Transverse colon (tissue), 4 donors: Measurements from ENCODE around the gene METAP2. TPM values are rescaled to one million over a fixed set of nuclear protein-coding genes. Genes with fewer than 3 reads are reported as not detected.

Experiments used
- DNase-seq: peaks from one replicate; pipeline ENCODE4 v3.0.0-alpha.2; 2019
- H3K27ac ChIP-seq, 4 donors: fragments of 200-600 bp; sonication (generic); 2 replicates each; pipeline ENCODE4 v1.5.1; 2016 to 2018; ENCODE audit warnings: inconsistent platforms in 4 of 4
- H3K27me3 ChIP-seq: fragments of 200-600 bp; sonication (generic); 2 replicates; pipeline ENCODE4 v1.5.1; 2017; ENCODE audit warnings: inconsistent platforms
- H3K36me3 ChIP-seq, 4 donors: fragments of 200-600 bp; sonication (generic); 2 replicates each; pipeline ENCODE4 v1.5.1; 2017 to 2019; ENCODE audit warnings: inconsistent platforms in 4 of 4
- H3K4me1 ChIP-seq, 4 donors: fragments of 200-600 bp; sonication (generic); 2 replicates each; pipeline ENCODE4 v1.5.1; 2017 to 2020; ENCODE audit warnings: inconsistent platforms in 4 of 4
- H3K4me3 ChIP-seq, 4 donors: fragments of 200-600 bp; sonication (generic); 1 replicate in 1 of 4; 2 replicates in 3 of 4; pipeline versions ENCODE4 v1.5.1 to v1.6.1; 2017 to 2019; ENCODE audit warnings: inconsistent platforms in 4 of 4
- H3K9me3 ChIP-seq, 2 donors: fragments of 200-600 bp; sonication (generic); 2 replicates each; pipeline ENCODE4 v1.5.1; 2017 to 2019; ENCODE audit warnings: inconsistent platforms in 2 of 2
- CTCF ChIP-seq, 5 experiments: fragments of 200-600 bp in 3 of 5; fragments of 450-650 bp in 2 of 5; sonication (generic) in 3 of 5; IDR thresholded peaks; 1 replicate in 2 of 5; 2 replicates in 3 of 5; pipeline ENCODE4 v1.5.1; 2016 to 2017; ENCODE audit warnings: antibody characterized with exemption in 5 of 5, inconsistent platforms in 3 of 5, mild to moderate bottlenecking in 2 of 5, moderate library complexity in 1 of 5
- EP300 ChIP-seq: sonication (generic); formaldehyde crosslinking; IDR thresholded peaks from one replicate; pipeline ENCODE4 v1.6.1; 2017; ENCODE audit warnings: antibody characterized with exemption, low read depth
- POLR2A ChIP-seq: fragments of 450-650 bp; IDR thresholded peaks from one replicate; pipeline ENCODE4 v1.6.1; 2016; ENCODE audit warnings: antibody characterized with exemption, mild to moderate bottlenecking, moderate library complexity
- POLR2AphosphoS5 ChIP-seq, 3 donors: sonication (generic); formaldehyde crosslinking; IDR thresholded peaks; one replicate each; pipeline ENCODE4 v1.6.1; 2016; ENCODE audit warnings: antibody characterized with exemption in 3 of 3
- WGBS, 2 donors: methylation state at CpG; one replicate each; pipeline ENCODE4 v1.1.5; 2018; ENCODE audit warnings: low coverage in 1 of 2; 5-methylcytosine and 5-hydroxymethylcytosine counted together
- in situ Hi-C, 4 donors: fragments of 200-750 bp; cut with MboI; loops; one replicate each; pipeline versions ENCODE4 v1.15.0 to v1.15.1; 2017; ENCODE audit warnings: low sequenced_read_pairs in 3 of 4, low pct_ligation_motif_present in 1 of 4, low pct_unique_long_range_greater_than_20kb in 1 of 4
- intact Hi-C: fragments of 100-400 bp; cut with DNase I; formaldehyde crosslinking; loops from one replicate; pipeline ENCODE4 v1.15.1; 2023; ENCODE audit warnings: low total_unique reads
- total RNA-seq, 4 donors: library from RNA; depleted of rRNA; stranded (reverse); fragments of >200 nt; gene quantifications; one replicate each; pipeline ENCODE4 v1.1.0, GENCODE V29; 2016

The METAP2 gene
- total RNA-seq, 4 donors from 2014 or later = 5.2 to 59.7 (median 42.7) TPM

DNA sequence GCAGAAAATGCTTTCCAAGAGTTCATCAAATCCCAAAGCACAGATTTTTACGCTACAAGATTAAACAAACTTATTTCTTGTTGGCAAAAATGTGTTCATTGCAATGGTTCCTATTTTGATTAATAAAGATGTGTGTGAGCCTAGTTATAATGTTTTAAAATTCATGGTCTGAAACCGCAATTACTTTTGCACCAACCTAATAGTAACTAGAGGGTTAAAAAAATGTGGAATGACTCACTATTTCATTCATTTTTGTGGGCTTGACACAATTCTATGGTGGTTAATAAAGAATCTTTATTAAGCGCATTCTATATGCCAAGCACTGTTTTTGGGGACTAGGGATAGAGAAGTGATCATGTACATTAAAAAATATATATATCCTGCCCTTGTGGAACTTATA is 38.6 kb upstream of the METAP2 start:
- H3K27me3 ChIP-seq = no peaks in the 10 kb centered on the region
- intact Hi-C loops (no loop called here), in situ Hi-C loops (no loop called here)
- H3K9me3 ChIP-seq = no peaks in the 10 kb centered on the region
- DNase-seq = no peak
- no peaks in the 10 kb centered on the region for H3K4me1 ChIP-seq
- no peak overlapping the region for H3K27ac ChIP-seq
- 92 to 96% methylated on average over 3 of the region's 3 CpGs for WGBS, 2 donors
- H3K36me3 ChIP-seq = no peaks in the 10 kb centered on the region
- TF ChIP-seq POLR2A = no peak
- no peak for TF ChIP-seq CTCF (IDR thresholded peaks at IDR 0.05)
- TF ChIP-seq POLR2AphosphoS5 (IDR thresholded peaks at IDR 0.05) = no peak
- no peak for TF ChIP-seq EP300
- no peak overlapping the region for H3K4me3 ChIP-seq

GRCh38 chr12:95437565-95437964 is 36.4 kb upstream of the METAP2 start:
- H3K36me3 ChIP-seq = no peaks in the 10 kb centered on the region
- H3K27ac ChIP-seq = no peak overlapping the region
- no peaks in the 10 kb centered on the region for H3K4me1 ChIP-seq
- in situ Hi-C loops (no loop called here), intact Hi-C loops (no loop called here)
- H3K9me3 ChIP-seq = no peaks in the 10 kb centered on the region
- no peaks in the 10 kb centered on the region for H3K27me3 ChIP-seq
- no peak overlapping the region for H3K4me3 ChIP-seq
- DNase-seq = no peak
- no peak for TF ChIP-seq CTCF (IDR thresholded peaks at IDR 0.05)
- TF ChIP-seq POLR2A = no peak
- TF ChIP-seq POLR2AphosphoS5 (IDR thresholded peaks at IDR 0.05) = no peak
- TF ChIP-seq EP300 = no peak
- WGBS, 2 donors = 44 to 67% methylated on average over 2 of the region's 2 CpGs

- Histone ChIP-seq H3K27me3 (no peaks in the 10 kb centered on the region), H3K9me3 (no peaks in the 10 kb centered on the region), H3K4me1 (no peaks in the 10 kb centered on the region), H3K27ac (no peak overlapping the region), H3K36me3 (no peaks in the 10 kb centered on the region), H3K4me3 (no peak overlapping the region)
- DNase-seq = no peak
- 74% methylated on average over 6 to 9 of the region's 9 CpGs for WGBS, 2 donors
- TF ChIP-seq CTCF (IDR thresholded peaks at IDR 0.05) = no peak
- TF ChIP-seq EP300 = no peak
- TF ChIP-seq POLR2A = no peak
- TF ChIP-seq POLR2AphosphoS5 (IDR thresholded peaks at IDR 0.05) = no peak
- intact Hi-C loops = no loop called here
- in situ Hi-C loops = no loop called here
These were observed 34.3 kb upstream of the METAP2 start for GRCh38 chr12:95439461-95440230.

DNA sequence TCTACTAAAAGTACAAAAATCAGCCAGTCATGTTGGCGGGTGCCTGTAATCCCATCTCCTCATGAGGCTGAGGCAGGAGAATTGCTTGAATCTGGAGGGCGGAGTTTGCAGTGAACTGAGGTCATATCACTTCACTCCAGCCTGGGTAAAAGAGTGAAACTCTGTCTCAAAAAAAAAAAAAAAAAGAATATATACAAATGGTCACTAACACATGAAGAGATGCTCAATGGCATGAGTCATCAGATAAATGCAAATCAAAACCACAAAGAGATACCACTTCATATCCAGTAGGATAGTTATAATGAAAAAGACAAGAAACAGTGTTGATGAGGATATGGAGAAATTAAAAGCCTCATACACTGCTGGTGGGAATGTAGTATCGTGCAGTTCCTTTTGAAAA is 33.6 kb upstream of the METAP2 start:
- no peaks in the 10 kb centered on the region for H3K4me1 ChIP-seq
- no peaks in the 10 kb centered on the region for H3K36me3 ChIP-seq
- H3K27me3 ChIP-seq = no peaks in the 10 kb centered on the region
- 72 to 76% methylated on average over 3 of the region's 3 CpGs for WGBS, 2 donors
- no peak overlapping the region for H3K27ac ChIP-seq
- H3K9me3 ChIP-seq = no peaks in the 10 kb centered on the region
- intact Hi-C loops (no loop called here), in situ Hi-C loops (no loop called here)
- DNase-seq = no peak
- no peak overlapping the region for H3K4me3 ChIP-seq
- TF ChIP-seq POLR2AphosphoS5 (IDR thresholded peaks at IDR 0.05) = no peak
- TF ChIP-seq CTCF (IDR thresholded peaks at IDR 0.05) = no peak
- TF ChIP-seq EP300 = no peak
- no peak for TF ChIP-seq POLR2A
